ENCODE results near the gene CAPN14. TPM values are rescaled to one million over a fixed set of nuclear protein-coding genes. Genes with fewer than 3 reads are reported as not detected.

The CAPN14 gene
- total RNA-seq, 4 donors from 2014 or later: 124 to 316 (median 198) TPM

- WGBS, 2 donors: 65 to 70% methylated on average over 3 to 4 of the region's 4 CpGs
- DNase-seq: no peak
- no peaks in the 10 kb centered on the region for H3K9me3 ChIP-seq
- H3K27me3 ChIP-seq: no peaks in the 10 kb centered on the region
- H3K27ac ChIP-seq: peak overlapping the region in 3 of 4 donors; percentile 8 to 85 (median 83)
- H3K4me3 ChIP-seq: no peak overlapping the region
- peaks cover 5 to 62% (median 35%) of the 10 kb centered on the region in 3 donors for H3K4me1 ChIP-seq
- intact Hi-C loops (cut with DNase I): loop anchor here (5.0 kb wide), 1 partner anchor 95 kb away; no protein-coding TSS in a partner anchor
- H3K36me3 ChIP-seq: no peaks in the 10 kb centered on the region
- no peak for TF ChIP-seq CTCF (IDR thresholded peaks at IDR 0.05)
- no peak for TF ChIP-seq POLR2A (IDR thresholded peaks at IDR 0.05)
These were observed 15.3 kb upstream of the CAPN14 start for GRCh38 chr2:31232586-31232985.

GRCh38 chr2:31231571-31232302 lies 14.4 kb upstream of the CAPN14 start:
- H3K4me1 ChIP-seq: peaks cover 5 to 67% (median 41%) of the 10 kb centered on the region in 3 donors
- peak overlapping the region in 1 of 4 donors; percentile 83 for H3K27ac ChIP-seq
- H3K9me3 ChIP-seq: no peaks in the 10 kb centered on the region
- TF ChIP-seq CTCF (IDR thresholded peaks at IDR 0.05): no peak
- TF ChIP-seq POLR2A (IDR thresholded peaks at IDR 0.05): no peak
- DNase-seq: no peak
- no peak overlapping the region for H3K4me3 ChIP-seq
- intact Hi-C loops (cut with DNase I): loop anchor here (5.0 kb wide), 1 partner anchor 96 kb away; no protein-coding TSS in a partner anchor
- no peaks in the 10 kb centered on the region for H3K27me3 ChIP-seq
- 84 to 88% methylated on average over 14 to 15 of the region's 15 CpGs for whole genome bisulfite sequencing, 2 donors
- no peaks in the 10 kb centered on the region for H3K36me3 ChIP-seq

GRCh38 chr2:31230751-31231150 lies 13.4 kb upstream of the CAPN14 start:
- Histone ChIP-seq H3K4me3 (no peak overlapping the region), H3K27ac (no peak overlapping the region), H3K27me3 (no peaks in the 10 kb centered on the region), H3K4me1 (peaks cover 5 to 66% (median 37%) of the 10 kb centered on the region in 3 donors), H3K36me3 (no peaks in the 10 kb centered on the region), H3K9me3 (no peaks in the 10 kb centered on the region)
- WGBS, 2 donors: 49 to 61% methylated on average over 3 of the region's 3 CpGs
- intact Hi-C loops (cut with DNase I): loop anchor here (5.0 kb wide), 1 partner anchor 97 kb away; no protein-coding TSS in a partner anchor
- no peak for DNase-seq
- TF ChIP-seq POLR2A (IDR thresholded peaks at IDR 0.05) (no peak), CTCF (IDR thresholded peaks at IDR 0.05) (no peak)

- H3K9me3 ChIP-seq: no peaks in the 10 kb centered on the region
- no peaks in the 10 kb centered on the region for H3K27me3 ChIP-seq
- intact Hi-C loops (cut with DNase I): no loop called here
- H3K36me3 ChIP-seq: no peaks in the 10 kb centered on the region
- no peak overlapping the region for H3K4me3 ChIP-seq
- WGBS, 2 donors: 76 to 94% methylated on average over 3 of the region's 3 CpGs
- TF ChIP-seq POLR2A (IDR thresholded peaks at IDR 0.05) (no peak), CTCF (IDR thresholded peaks at IDR 0.05) (no peak)
- H3K27ac ChIP-seq: peak overlapping the region in 1 of 4 donors; percentile 71
- H3K4me1 ChIP-seq: peaks cover 0 to 46% (median 26%) of the 10 kb centered on the region in 3 donors
- DNase-seq: no peak
These were observed 11.4 kb upstream of the CAPN14 start for GRCh38 chr2:31228717-31229116.

- peak overlapping the region; percentile 49 to 82 (median 68) for H3K27ac ChIP-seq
- DNase-seq: no peak
- peaks cover 0 to 36% (median 17%) of the 10 kb centered on the region in 3 donors for H3K4me1 ChIP-seq
- no peaks in the 10 kb centered on the region for H3K9me3 ChIP-seq
- no peak overlapping the region for H3K4me3 ChIP-seq
- intact Hi-C loops (cut with DNase I): no loop called here
- no peaks in the 10 kb centered on the region for H3K27me3 ChIP-seq
- no peaks in the 10 kb centered on the region for H3K36me3 ChIP-seq
- TF ChIP-seq POLR2A (IDR thresholded peaks at IDR 0.05): no peak
- TF ChIP-seq CTCF (IDR thresholded peaks at IDR 0.05): no peak
- 33 to 46% methylated on average over 9 to 10 of the region's 10 CpGs for WGBS, 2 donors
These were observed 10.4 kb upstream of the CAPN14 start for GRCh38 chr2:31227711-31228125.
